Spleen (tissue), 7 donors: ENCODE results near the gene PSMD5.

Experiments used
- POLR2AphosphoS5 ChIP-seq, 3 donors: sonication (generic); formaldehyde crosslinking; IDR thresholded peaks; one replicate each; pipeline ENCODE4 v1.5.1; 2017; ENCODE audit warnings: antibody characterized with exemption in 3 of 3
- TF ChIP-seq, protein P1 (sequence below), 11 experiments: fragments of 200-600 bp in 7 of 11; fragments of 450-650 bp in 4 of 11; sonication (generic) in 4 of 11; IDR thresholded peaks in 8 of 11; conservative IDR thresholded peaks in 3 of 11; 1 replicate in 7 of 11; 2 replicates in 4 of 11; pipeline versions ENCODE4 v1.4.0 to v1.8.0; 2016 to 2021; ENCODE audit warnings: antibody characterized with exemption in 11 of 11, inconsistent platforms in 4 of 11, mild to moderate bottlenecking in 1 of 11
- donor health status: DM: no; HTN: no; CAD: no; lungs with moderate emphysema.
- donor health status: DM: no; HTN: no; CAD: no.
- donor health status: DM: no; HTN: no; CAD: no.

DNA sequence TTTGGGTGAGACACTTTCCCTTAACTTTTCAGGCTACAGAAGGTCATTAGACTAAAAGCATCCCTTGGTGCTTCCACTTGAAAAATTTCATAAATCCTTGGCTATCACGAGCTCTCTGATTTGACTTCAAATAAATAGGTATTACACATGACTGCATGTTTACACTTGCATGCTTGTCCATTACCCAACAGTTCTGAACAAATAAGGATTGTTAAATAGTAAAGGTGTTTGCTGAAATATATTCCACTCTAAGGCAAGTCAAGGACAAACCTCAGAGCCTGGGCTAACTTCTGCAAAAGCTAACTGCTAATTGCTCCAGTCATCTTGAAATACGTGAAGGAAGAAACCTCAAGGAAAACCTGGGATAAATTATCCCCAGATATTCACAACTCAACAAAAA, 64.0 kb downstream of the PSMD5 start:
- TF ChIP-seq, protein P1, sequence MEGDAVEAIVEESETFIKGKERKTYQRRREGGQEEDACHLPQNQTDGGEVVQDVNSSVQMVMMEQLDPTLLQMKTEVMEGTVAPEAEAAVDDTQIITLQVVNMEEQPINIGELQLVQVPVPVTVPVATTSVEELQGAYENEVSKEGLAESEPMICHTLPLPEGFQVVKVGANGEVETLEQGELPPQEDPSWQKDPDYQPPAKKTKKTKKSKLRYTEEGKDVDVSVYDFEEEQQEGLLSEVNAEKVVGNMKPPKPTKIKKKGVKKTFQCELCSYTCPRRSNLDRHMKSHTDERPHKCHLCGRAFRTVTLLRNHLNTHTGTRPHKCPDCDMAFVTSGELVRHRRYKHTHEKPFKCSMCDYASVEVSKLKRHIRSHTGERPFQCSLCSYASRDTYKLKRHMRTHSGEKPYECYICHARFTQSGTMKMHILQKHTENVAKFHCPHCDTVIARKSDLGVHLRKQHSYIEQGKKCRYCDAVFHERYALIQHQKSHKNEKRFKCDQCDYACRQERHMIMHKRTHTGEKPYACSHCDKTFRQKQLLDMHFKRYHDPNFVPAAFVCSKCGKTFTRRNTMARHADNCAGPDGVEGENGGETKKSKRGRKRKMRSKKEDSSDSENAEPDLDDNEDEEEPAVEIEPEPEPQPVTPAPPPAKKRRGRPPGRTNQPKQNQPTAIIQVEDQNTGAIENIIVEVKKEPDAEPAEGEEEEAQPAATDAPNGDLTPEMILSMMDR (IDR thresholded peaks at IDR 0.05 in 8 of 11, conservative IDR thresholded peaks at IDR 0.05 in 3 of 11), result no peak
- TF ChIP-seq POLR2AphosphoS5 (IDR thresholded peaks at IDR 0.05), result no peak
